T47D (cell line): Measurements from ENCODE around the gene LINC01488.

ENCODE experiments used
- DNase-seq, 2 experiments: peaks; one replicate each; pipeline versions ENCODE4 v3.0.0 to v3.0.0-alpha.2; 2011 to 2012; ENCODE audit warnings: low read depth in 1 of 2, low spot score in 1 of 2
- JUND ChIP-seq: IDR thresholded peaks from 2 replicates; pipeline ENCODE4 v1.6.1; 2012; ENCODE audit warnings: low read depth
- in situ Hi-C: cut with HindIII; loops from 2 replicates; pipeline ENCODE4 v1.10.0; 2016; ENCODE audit warnings: low sequenced_read_pairs, low pct_unique_long_range_greater_than_20kb

Gene LINC01488

DNA sequence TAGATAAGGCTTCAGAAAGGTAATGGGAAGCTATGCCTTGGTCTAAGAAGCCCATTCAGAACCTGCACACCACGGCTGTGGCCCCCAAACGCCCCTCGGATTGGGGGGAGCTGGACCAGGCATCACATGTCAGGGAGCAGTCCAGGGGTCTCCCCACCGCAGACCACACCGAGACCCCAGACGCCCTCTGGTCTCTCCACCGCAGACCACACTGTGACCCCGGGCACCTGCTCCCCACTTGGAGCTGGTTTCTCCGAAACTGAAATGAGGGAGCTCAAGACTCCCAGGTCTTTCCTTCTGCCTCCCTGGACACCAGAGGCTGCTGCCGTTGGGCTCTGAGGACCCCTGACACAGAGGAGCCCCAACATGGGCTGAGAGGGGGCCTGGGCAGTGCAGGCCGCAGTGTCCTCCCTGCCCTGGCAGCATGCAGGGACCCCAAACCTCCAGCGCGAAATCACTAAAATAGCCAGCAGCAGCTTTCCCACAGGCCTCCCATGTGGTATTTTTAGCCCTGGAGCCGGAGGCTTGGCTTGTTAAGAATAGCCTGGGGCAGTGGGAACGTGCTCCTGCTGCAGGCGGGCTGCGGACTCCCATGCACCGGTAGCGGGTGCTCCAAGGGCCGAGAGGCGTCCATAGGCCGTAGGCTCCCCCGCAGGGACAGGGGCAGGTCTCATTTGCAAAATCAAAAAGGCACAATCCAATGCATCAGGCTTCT, 7.7 kb downstream of the LINC01488 start:
- in situ Hi-C loops = no loop called here
- TF ChIP-seq JUND = no peak
- DNase-seq = no peak

GRCh38 chr11:69489746-69490365, 8.4 kb downstream of the LINC01488 start:
- no peak for TF ChIP-seq JUND
- in situ Hi-C loops = no loop called here
- no peak for DNase-seq

GRCh38 chr11:69490516-69490915, 9.1 kb downstream of the LINC01488 start:
- no peak for TF ChIP-seq JUND
- DNase-seq = no peak
- in situ Hi-C loops = no loop called here

GRCh38 chr11:69491071-69492031, 9.9 kb downstream of the LINC01488 start:
- no peak for TF ChIP-seq JUND
- in situ Hi-C loops = no loop called here
- no peak for DNase-seq

- TF ChIP-seq JUND = no peak
- in situ Hi-C loops = no loop called here
- no peak for DNase-seq
Measured at GRCh38 chr11:69492201-69492991, 10.9 kb downstream of the LINC01488 start.

DNA sequence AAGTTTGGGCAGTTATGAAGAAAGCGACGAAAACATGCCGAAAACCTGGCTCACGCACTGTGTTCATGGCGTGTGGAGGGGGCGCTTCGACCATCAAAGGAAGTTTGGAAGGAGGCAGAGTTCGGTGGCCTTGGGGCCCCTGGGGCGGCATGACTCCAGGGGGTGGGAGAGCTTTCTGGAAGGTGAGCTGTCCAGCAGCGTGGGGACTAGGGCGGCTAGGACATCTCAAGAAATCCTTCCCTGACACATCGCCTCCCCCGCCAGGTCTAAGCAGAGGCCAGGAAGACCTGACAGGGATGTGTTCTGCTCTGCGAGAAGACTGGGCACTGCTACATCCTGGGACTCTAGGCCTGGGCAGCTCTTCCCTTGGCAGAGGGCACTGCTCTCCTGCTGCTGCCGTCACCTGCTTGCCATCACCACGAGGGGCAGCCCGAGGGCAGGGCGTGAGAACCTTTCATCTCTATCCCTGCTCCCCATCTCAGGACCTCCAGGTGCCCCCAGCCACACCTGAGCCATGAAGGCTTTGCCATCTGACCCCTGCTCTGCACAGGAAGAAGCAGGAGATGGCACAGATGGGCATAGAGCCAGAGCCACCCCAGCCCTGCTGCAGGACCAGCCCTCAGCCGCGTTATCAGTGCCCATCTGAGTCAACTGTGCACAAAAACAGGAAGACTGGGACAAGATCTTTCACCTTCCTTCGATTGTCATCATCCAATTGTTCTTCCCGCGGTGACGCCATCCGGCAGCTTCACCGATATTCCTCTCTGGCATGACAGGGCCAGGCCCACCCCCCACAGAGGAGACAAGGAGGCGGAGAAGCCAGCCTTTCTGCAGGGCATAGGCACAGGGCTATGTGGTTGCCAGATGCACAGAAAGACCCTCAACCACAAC, 12.7 kb downstream of the LINC01488 start:
- DNase-seq = no peak
- in situ Hi-C loops = no loop called here
- no peak for TF ChIP-seq JUND

GRCh38 chr11:69494851-69495250, 13.4 kb downstream of the LINC01488 start:
- TF ChIP-seq JUND = no peak
- DNase-seq = no peak
- in situ Hi-C loops = no loop called here

- TF ChIP-seq JUND = no peak
- in situ Hi-C loops = no loop called here
- DNase-seq = no peak
Measured at GRCh38 chr11:69495441-69496201, 14.2 kb downstream of the LINC01488 start.

- in situ Hi-C loops = no loop called here
- no peak for DNase-seq
- TF ChIP-seq JUND = no peak
Measured at GRCh38 chr11:69496202-69496557, 14.7 kb downstream of the LINC01488 start.

GRCh38 chr11:69496631-69497220, 15.3 kb downstream of the LINC01488 start:
- in situ Hi-C loops = no loop called here
- DNase-seq = no peak
- no peak for TF ChIP-seq JUND
